Activated CD4-positive, alpha-beta T cell treated with anti-CD3 and anti-CD28 coated beads for 1 hour (primary cell): ENCODE measurements around the gene KAT14.
"Not testable (repeated sequence)": the region's sequence is repeated elsewhere in the genome, so short reads cannot be mapped to it uniquely, and the experiment has no call there.

ENCODE experiments used
- DNase-seq: peaks from one replicate; pipeline ENCODE4 v3.0.0-alpha.2; 2020

The KAT14 gene

GRCh38 chr20:18156045-18156444, 18.4 kb downstream of the KAT14 start:
- DNase-seq, result no peak

GRCh38 chr20:18164356-18164755, 26.7 kb downstream of the KAT14 start:
- DNase-seq, result no peak

GRCh38 chr20:18165553-18165952, 27.9 kb downstream of the KAT14 start:
- no peak for DNase-seq

GRCh38 chr20:18166241-18166881, 28.7 kb downstream of the KAT14 start:
- DNase-seq, result no peak

- no peak for DNase-seq
Measured at GRCh38 chr20:18166950-18167349, 29.3 kb downstream of the KAT14 start.

- no peak for DNase-seq
Measured at GRCh38 chr20:18172379-18172778, 34.7 kb downstream of the KAT14 start.

- DNase-seq, result no peak
Measured at GRCh38 chr20:18174906-18175683, 37.4 kb downstream of the KAT14 start.

GRCh38 chr20:18176318-18176785, 38.7 kb downstream of the KAT14 start:
- no peak for DNase-seq

- not testable (repeated sequence) for DNase-seq
Measured at GRCh38 chr20:18180366-18180765, 42.7 kb downstream of the KAT14 start.

- no peak for DNase-seq
Measured at GRCh38 chr20:18180815-18181214, 43.2 kb downstream of the KAT14 start.

- DNase-seq, result no peak
Measured at GRCh38 chr20:18187020-18187419, 49.4 kb downstream of the KAT14 start.

- no peak for DNase-seq
Measured at GRCh38 chr20:18188434-18188833, 50.8 kb downstream of the KAT14 start.

GRCh38 chr20:18190338-18191233, 52.9 kb downstream of the KAT14 start:
- DNase-seq, result no peak

- DNase-seq, result no peak
Measured at GRCh38 chr20:18191306-18191705, 53.6 kb downstream of the KAT14 start.

- not testable (repeated sequence) for DNase-seq
Measured at GRCh38 chr20:18194461-18194860, 56.8 kb downstream of the KAT14 start.

- DNase-seq, result no peak
Measured at GRCh38 chr20:18195931-18196330, 58.3 kb downstream of the KAT14 start.

- no peak for DNase-seq
Measured at GRCh38 chr20:18197382-18198070, 59.9 kb downstream of the KAT14 start.

GRCh38 chr20:18202966-18203365, 65.3 kb downstream of the KAT14 start:
- no peak for DNase-seq

GRCh38 chr20:18203700-18204099, 66.0 kb downstream of the KAT14 start:
- DNase-seq, result not testable (repeated sequence)

GRCh38 chr20:18213002-18213401, 75.3 kb downstream of the KAT14 start:
- DNase-seq, result no peak

GRCh38 chr20:18215566-18215965, 77.9 kb downstream of the KAT14 start:
- no peak for DNase-seq

- DNase-seq, result no peak
Measured at GRCh38 chr20:18218280-18218679, 80.6 kb downstream of the KAT14 start.

GRCh38 chr20:18223409-18223808, 85.7 kb downstream of the KAT14 start:
- no peak for DNase-seq
